Neural progenitor cell (in vitro differentiated cells): Measurements from ENCODE around the gene MFN1. TPM values are rescaled to one million over a fixed set of nuclear protein-coding genes. Genes with fewer than 3 reads are reported as not detected.

Experiments
- DNase-seq: peaks from one replicate; pipeline ENCODE4 v3.0.0-alpha.2; 2016; ENCODE audit warnings: low spot score
- H2AFZ ChIP-seq: fragments of 200-600 bp; sonication (generic); replicated peaks from 2 replicates; pipeline ENCODE4 v1.6.1; 2016; ENCODE audit warnings: antibody characterized with exemption
- H3F3A ChIP-seq: fragments of 200-600 bp; sonication (generic); 2 replicates; pipeline ENCODE4 v1.6.1; 2016; ENCODE audit warnings: antibody characterized with exemption, low read depth
- H3K27ac ChIP-seq: fragments of 200-600 bp; sonication (generic); 2 replicates; pipeline ENCODE4 v1.5.1; 2016; ENCODE audit warnings: mild to moderate bottlenecking
- H3K27me3 ChIP-seq: fragments of 200-600 bp; sonication (generic); 2 replicates; pipeline ENCODE4 v1.6.1; 2016; ENCODE audit warnings: mild to moderate bottlenecking, moderate library complexity
- H3K36me3 ChIP-seq: fragments of 200-600 bp; sonication (generic); 2 replicates; pipeline ENCODE4 v1.5.1; 2016
- H3K4me1 ChIP-seq: fragments of 200-600 bp; sonication (generic); 2 replicates; pipeline ENCODE4 v1.6.1; 2016; ENCODE audit warnings: mixed run types
- H3K4me2 ChIP-seq: fragments of 200-600 bp; sonication (generic); 2 replicates; pipeline ENCODE4 v1.6.1; 2016
- H3K4me3 ChIP-seq: fragments of 200-600 bp; sonication (generic); 2 replicates; pipeline ENCODE4 v1.5.1; 2016
- H3K79me2 ChIP-seq: fragments of 200-600 bp; sonication (generic); 2 replicates; pipeline ENCODE4 v1.6.1; 2016; ENCODE audit warnings: low read depth
- H3K9ac ChIP-seq: fragments of 200-600 bp; sonication (generic); 2 replicates; pipeline ENCODE4 v1.6.1; 2016
- H3K9me3 ChIP-seq: fragments of 200-600 bp; sonication (generic); 2 replicates; pipeline ENCODE4 v1.5.1; 2016; ENCODE audit warnings: low read depth
- H4K20me1 ChIP-seq: fragments of 200-600 bp; sonication (generic); 2 replicates; pipeline ENCODE4 v1.6.1; 2016; ENCODE audit warnings: low read depth
- H3K27ac Mint-ChIP-seq: 3 replicates; pipeline ENCODE4 v1.8.0; 2021; ENCODE audit warnings: mixed read lengths
- H3K27me3 Mint-ChIP-seq: 2 replicates; pipeline ENCODE4 v1.8.0; 2022; ENCODE audit warnings: low read depth, mild to moderate bottlenecking, inconsistent platforms, moderate library complexity, mixed read lengths; ENCODE audit not compliant: insufficient read depth
- H3K36me3 Mint-ChIP-seq: 3 replicates; pipeline ENCODE4 v1.8.0; 2021; ENCODE audit warnings: mixed read lengths
- H3K4me1 Mint-ChIP-seq: 3 replicates; pipeline ENCODE4 v1.8.0; 2021; ENCODE audit warnings: mixed read lengths
- H3K4me3 Mint-ChIP-seq: 3 replicates; pipeline ENCODE4 v1.8.0; 2021; ENCODE audit warnings: mild to moderate bottlenecking, moderate library complexity, mixed read lengths
- H3K9me3 Mint-ChIP-seq: 3 replicates; pipeline ENCODE4 v1.8.0; 2020; ENCODE audit warnings: mixed read lengths
- EZH2 ChIP-seq: fragments of 200-600 bp; sonication (generic); IDR thresholded peaks from 2 replicates; pipeline ENCODE4 v1.6.1; 2017; ENCODE audit warnings: antibody characterized with exemption, mild to moderate bottlenecking, moderate library complexity
- EZH2phosphoT487 ChIP-seq: fragments of 200-600 bp; sonication (generic); IDR thresholded peaks from 2 replicates; pipeline ENCODE4 v1.6.1; 2017; ENCODE audit warnings: antibody characterized with exemption
- total RNA-seq: library from RNA; depleted of rRNA; stranded (reverse); fragments of >200 nt; gene quantifications from 2 replicates; pipeline ENCODE4 v1.2.3, GENCODE V29; 2015; ENCODE audit warnings: low replicate concordance
- TF ChIP-seq, protein P1 (sequence below): fragments of 200-600 bp; sonication (generic); IDR thresholded peaks from 2 replicates; pipeline ENCODE4 v1.5.1; 2017; ENCODE audit warnings: antibody characterized with exemption, mild to moderate bottlenecking

The MFN1 gene
- total RNA-seq, 1 donor from 2014 or later: 62.5 TPM

DNA sequence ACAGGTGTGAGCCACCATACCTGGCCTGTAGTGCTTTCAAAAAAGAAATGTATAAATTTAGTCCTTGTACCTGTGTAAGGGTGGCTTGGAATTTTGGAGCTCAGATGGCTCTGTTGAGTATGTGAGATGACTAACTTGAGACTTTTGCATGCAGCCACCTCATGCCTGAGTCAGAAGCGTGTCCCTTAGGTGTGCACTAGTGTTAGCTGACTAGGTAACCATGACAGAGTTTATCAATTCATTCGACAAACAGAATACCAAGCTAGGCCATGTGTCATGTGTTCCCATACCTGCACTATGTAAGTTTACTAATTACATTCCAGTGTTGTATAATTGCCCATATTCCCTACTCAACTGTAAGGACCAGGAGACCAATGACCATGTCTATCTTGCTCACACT, 28.6 kb upstream of the MFN1 start:
- no peak overlapping the region for H2AFZ ChIP-seq
- H3K9me3 ChIP-seq: no peaks in the 10 kb centered on the region
- Mint-ChIP-seq H3K27ac (no peak overlapping the region), H3K4me1 (peaks cover 7% of the 10 kb centered on the region), H3K27me3 (no peaks in the 10 kb centered on the region), H3K9me3 (no peaks in the 10 kb centered on the region), H3K4me3 (no peak overlapping the region), H3K36me3 (no peaks in the 10 kb centered on the region)
- H3K4me3 ChIP-seq: no peak overlapping the region
- H3K79me2 ChIP-seq: peaks cover 8% of the 10 kb centered on the region
- H3K4me2 ChIP-seq: no peak overlapping the region
- TF ChIP-seq EZH2: no peak
- TF ChIP-seq, protein P1, sequence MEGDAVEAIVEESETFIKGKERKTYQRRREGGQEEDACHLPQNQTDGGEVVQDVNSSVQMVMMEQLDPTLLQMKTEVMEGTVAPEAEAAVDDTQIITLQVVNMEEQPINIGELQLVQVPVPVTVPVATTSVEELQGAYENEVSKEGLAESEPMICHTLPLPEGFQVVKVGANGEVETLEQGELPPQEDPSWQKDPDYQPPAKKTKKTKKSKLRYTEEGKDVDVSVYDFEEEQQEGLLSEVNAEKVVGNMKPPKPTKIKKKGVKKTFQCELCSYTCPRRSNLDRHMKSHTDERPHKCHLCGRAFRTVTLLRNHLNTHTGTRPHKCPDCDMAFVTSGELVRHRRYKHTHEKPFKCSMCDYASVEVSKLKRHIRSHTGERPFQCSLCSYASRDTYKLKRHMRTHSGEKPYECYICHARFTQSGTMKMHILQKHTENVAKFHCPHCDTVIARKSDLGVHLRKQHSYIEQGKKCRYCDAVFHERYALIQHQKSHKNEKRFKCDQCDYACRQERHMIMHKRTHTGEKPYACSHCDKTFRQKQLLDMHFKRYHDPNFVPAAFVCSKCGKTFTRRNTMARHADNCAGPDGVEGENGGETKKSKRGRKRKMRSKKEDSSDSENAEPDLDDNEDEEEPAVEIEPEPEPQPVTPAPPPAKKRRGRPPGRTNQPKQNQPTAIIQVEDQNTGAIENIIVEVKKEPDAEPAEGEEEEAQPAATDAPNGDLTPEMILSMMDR: no peak
- no peak for TF ChIP-seq EZH2phosphoT487
- no peak for DNase-seq
- H3K27ac ChIP-seq: no peak overlapping the region
- H4K20me1 ChIP-seq: peaks cover 4% of the 10 kb centered on the region
- H3K4me1 ChIP-seq: peaks cover under 1% of the 10 kb centered on the region
- H3K36me3 ChIP-seq: no peaks in the 10 kb centered on the region
- no peak overlapping the region for H3K9ac ChIP-seq
- H3F3A ChIP-seq: peaks cover 19% of the 10 kb centered on the region
- peaks cover 8% of the 10 kb centered on the region for H3K27me3 ChIP-seq

DNA sequence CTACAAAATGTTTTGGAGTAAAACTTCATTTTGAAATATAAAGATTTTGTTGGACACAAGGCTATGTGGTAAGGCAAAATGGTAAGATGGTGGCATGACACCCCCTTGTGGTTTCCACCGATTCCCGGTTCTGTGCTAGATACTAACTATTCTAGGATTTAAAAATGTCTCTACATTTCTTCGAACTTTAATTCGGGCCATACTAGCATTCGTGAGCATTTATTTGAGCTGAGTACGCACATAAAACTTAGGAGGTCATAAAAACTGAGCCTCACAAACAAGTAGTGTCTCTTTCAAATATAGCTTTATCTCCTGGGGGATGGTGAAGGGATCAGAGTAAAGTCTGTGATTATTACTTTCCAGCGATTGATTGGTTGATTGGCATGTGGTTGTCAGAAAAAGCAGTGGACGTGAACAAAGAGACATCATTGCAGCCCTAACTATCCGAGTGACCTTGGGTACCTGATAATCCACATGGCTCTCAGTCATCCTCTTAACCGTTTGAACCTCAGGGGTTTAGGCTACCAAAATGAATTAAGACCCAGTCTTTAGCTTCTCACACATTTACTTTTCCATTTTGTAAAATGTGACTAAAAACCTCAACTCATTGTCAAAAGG, 25.7 kb upstream of the MFN1 start:
- no peaks in the 10 kb centered on the region for H3K36me3 ChIP-seq
- Mint-ChIP-seq H3K36me3 (peaks cover 4% of the 10 kb centered on the region), H3K4me1 (peaks cover 20% of the 10 kb centered on the region), H3K9me3 (no peaks in the 10 kb centered on the region), H3K27ac (no peak overlapping the region), H3K27me3 (no peaks in the 10 kb centered on the region), H3K4me3 (peak overlapping the region; percentile 77)
- peaks cover 14% of the 10 kb centered on the region for H3K4me1 ChIP-seq
- no peak overlapping the region for H3K9ac ChIP-seq
- peaks cover 8% of the 10 kb centered on the region for H3K27me3 ChIP-seq
- TF ChIP-seq EZH2phosphoT487: no peak
- no peak for TF ChIP-seq EZH2
- TF ChIP-seq, protein P1: peak; percentile 67
- peak; percentile 42 for DNase-seq
- peak overlapping the region; percentile 96 for H3K4me2 ChIP-seq
- peak overlapping the region; percentile 95 for H3K4me3 ChIP-seq
- no peak overlapping the region for H3K27ac ChIP-seq
- peaks cover 37% of the 10 kb centered on the region for H3K79me2 ChIP-seq
- peaks cover 29% of the 10 kb centered on the region for H4K20me1 ChIP-seq
- peak overlapping the region; percentile 99 for H2AFZ ChIP-seq
- peaks cover 20% of the 10 kb centered on the region for H3F3A ChIP-seq
- H3K9me3 ChIP-seq: no peaks in the 10 kb centered on the region

DNA sequence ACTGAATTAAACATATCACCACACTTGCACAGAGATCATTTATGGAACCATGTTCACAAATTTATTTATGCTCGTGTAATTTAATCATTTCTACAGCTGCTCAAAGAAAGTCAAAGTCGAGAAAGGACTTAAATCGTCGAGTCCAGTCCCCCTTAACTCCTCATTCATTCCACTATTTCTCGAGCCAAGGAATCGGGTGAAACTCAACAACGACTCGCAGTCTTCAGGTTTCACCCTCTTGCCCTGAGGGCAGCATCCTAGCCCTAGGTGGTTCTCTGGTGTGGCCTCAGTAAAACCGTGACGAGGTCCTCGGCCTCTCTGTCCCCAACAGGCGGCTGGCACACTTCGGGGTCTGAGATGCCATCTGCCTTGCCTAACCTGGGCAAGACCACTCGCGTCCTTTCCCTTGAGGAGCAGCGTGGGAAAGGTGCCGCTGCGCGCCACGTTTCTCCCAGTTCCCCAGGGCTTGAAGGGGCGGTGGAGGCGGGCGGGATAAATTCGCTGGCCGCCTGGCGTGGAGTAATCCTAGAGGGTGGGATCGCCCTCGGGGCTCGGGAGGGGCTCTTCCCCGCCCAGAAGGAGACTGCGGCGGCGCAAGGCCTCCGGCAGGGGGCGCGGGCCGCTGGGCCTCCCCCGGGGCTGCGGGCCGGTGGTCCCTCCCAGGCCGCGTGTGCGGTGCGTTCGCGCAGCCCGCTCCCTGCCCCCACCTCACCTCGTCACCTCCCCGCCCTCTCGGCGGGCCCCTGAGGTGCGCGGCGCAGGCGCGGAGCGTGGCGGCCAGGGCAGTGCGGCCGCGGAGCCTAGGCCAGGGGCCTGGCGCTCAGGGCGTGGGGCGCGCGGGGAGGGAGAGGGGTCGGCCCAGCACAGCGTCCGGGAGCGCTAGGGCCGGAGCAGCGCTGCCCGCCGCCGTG, 25.0 kb upstream of the MFN1 start, which contains the start of gene ZNF639:
ZNF639 (plus strand) TSS at position 746 of the 911 bp plus-strand sequence. CDS start 5,263 bp downstream, outside the sequence.
- H2AFZ ChIP-seq: peak within 1 kb of the TSS; percentile 99
- Mint-ChIP-seq H3K4me1 (peaks cover 20% of the 10 kb centered on the region), H3K4me3 (peak within 1 kb of the TSS; percentile 96), H3K36me3 (peaks cover 4% of the 10 kb centered on the region), H3K9me3 (no peaks in the 10 kb centered on the region), H3K27me3 (no peaks in the 10 kb centered on the region), H3K27ac (peak within 1 kb of the TSS; percentile 90)
- peak within 1 kb of the TSS; percentile 91 for H3K9ac ChIP-seq
- H4K20me1 ChIP-seq: peaks cover 29% of the 10 kb centered on the region
- DNase-seq: peak; percentile 95
- H3K36me3 ChIP-seq: no peaks in the 10 kb centered on the region
- peaks cover 14% of the 10 kb centered on the region for H3K4me1 ChIP-seq
- peak within 1 kb of the TSS; percentile 73 for H3K27ac ChIP-seq
- H3K79me2 ChIP-seq: peaks cover 44% of the 10 kb centered on the region
- peaks cover 8% of the 10 kb centered on the region for H3K27me3 ChIP-seq
- peak within 1 kb of the TSS; percentile 95 for H3K4me3 ChIP-seq
- TF ChIP-seq, protein P1: peak; percentile 77
- TF ChIP-seq EZH2phosphoT487: no peak
- TF ChIP-seq EZH2: no peak
- no peaks in the 10 kb centered on the region for H3K9me3 ChIP-seq
- H3F3A ChIP-seq: peaks cover 20% of the 10 kb centered on the region
- H3K4me2 ChIP-seq: peak within 1 kb of the TSS; percentile 96
